Fibroblast of lung (primary cell): ENCODE data around the gene SEC16A. TPM values are rescaled to one million over a fixed set of nuclear protein-coding genes. Genes with fewer than 3 reads are reported as not detected.
A peak's percentile ranks its signal among the peaks of the same experiment; 100 is the strongest.

Source experiments
- DNase-seq, 2 donors: peaks; one replicate each; pipeline versions ENCODE4 v3.0.0 to v3.0.0-alpha.2; 2010; ENCODE audit warnings: low read depth in 2 of 2
- H2AFZ ChIP-seq: 2 replicates; pipeline ENCODE4 v1.5.1; 2012; ENCODE audit warnings: low read length, control low read depth, inconsistent platforms
- H3K27ac ChIP-seq: 2 replicates; pipeline ENCODE4 v1.5.1; 2011; ENCODE audit warnings: low read length, control low read depth; ENCODE audit not compliant: insufficient read depth
- H3K27me3 ChIP-seq: 2 replicates; pipeline ENCODE4 v1.5.1; 2011; ENCODE audit warnings: mild to moderate bottlenecking, low read length; ENCODE audit not compliant: control insufficient read depth, insufficient read depth
- H3K36me3 ChIP-seq: 2 replicates; pipeline ENCODE4 v1.5.1; 2011; ENCODE audit warnings: low read length; ENCODE audit not compliant: control insufficient read depth, insufficient read depth
- H3K4me1 ChIP-seq: 2 replicates; pipeline ENCODE4 v1.5.1; 2011; ENCODE audit warnings: low read length; ENCODE audit not compliant: control insufficient read depth, insufficient read depth; ENCODE audit errors: extremely low read depth
- H3K4me2 ChIP-seq: 2 replicates; pipeline ENCODE4 v1.5.1; 2011; ENCODE audit warnings: low read length, control low read depth; ENCODE audit not compliant: insufficient read depth; ENCODE audit errors: extremely low read depth
- H3K4me3 ChIP-seq, 4 experiments: fragments of 200-600 bp in 1 of 4; sonication (generic) in 1 of 4; replicated peaks in 1 of 4; 2 replicates each; pipeline ENCODE4 v1.5.1; 2011 to 2016; ENCODE audit warnings: low read length in 4 of 4, low read depth in 3 of 4, mild to moderate bottlenecking in 3 of 4, control low read depth in 2 of 4, inconsistent platforms in 1 of 4, mixed read lengths in 1 of 4; ENCODE audit not compliant: insufficient read depth in 1 of 4; ENCODE audit errors: control extremely low read depth in 1 of 4
- H3K79me2 ChIP-seq: 2 replicates; pipeline ENCODE4 v1.5.1; 2012; ENCODE audit warnings: mild to moderate bottlenecking, low read length, inconsistent platforms; ENCODE audit not compliant: control insufficient read depth, insufficient read depth
- H3K9ac ChIP-seq: 2 replicates; pipeline ENCODE4 v1.5.1; 2011; ENCODE audit warnings: mild to moderate bottlenecking, low read length, control low read depth; ENCODE audit not compliant: insufficient read depth
- H3K9me3 ChIP-seq: 2 replicates; pipeline ENCODE4 v1.5.1; 2012; ENCODE audit warnings: low read depth, low read length; ENCODE audit not compliant: control insufficient read depth, insufficient read depth
- H4K20me1 ChIP-seq: 2 replicates; pipeline ENCODE4 v1.5.1; 2011; ENCODE audit warnings: low read length; ENCODE audit not compliant: control insufficient read depth, insufficient read depth; ENCODE audit errors: extremely low read depth
- CTCF ChIP-seq, 2 donors: IDR thresholded peaks in 1 of 2; conservative IDR thresholded peaks in 1 of 2; 1 replicate in 1 of 2; 2 replicates in 1 of 2; pipeline ENCODE4 v1.5.1; 2011 to 2012; ENCODE audit warnings: low read length in 2 of 2, control low read depth in 1 of 2, inconsistent platforms in 1 of 2, low read depth in 1 of 2, mild to moderate bottlenecking in 1 of 2
- EZH2 ChIP-seq: IDR thresholded peaks from 2 replicates; pipeline ENCODE4 v1.5.1; 2012; ENCODE audit warnings: low read length, control low read depth, mild to moderate bottlenecking; ENCODE audit errors: missing control alignments
- polyA plus RNA-seq, 2 donors: library from polyadenylated mRNA; depleted of rRNA in 1 of 2; stranded (reverse) in 1 of 2; unstranded in 1 of 2; fragments of >200 nt; gene quantifications; 2 replicates each; pipeline ENCODE4 v1.2.1, GENCODE V29; 2011 to 2012; ENCODE audit warnings: missing spikeins in 1 of 2
- total RNA-seq: library from RNA; depleted of rRNA; stranded (reverse); fragments of >200 nt; gene quantifications from 2 replicates; pipeline ENCODE4 v1.2.1, GENCODE V29; 2014

The SEC16A gene
- total and polyA plus RNA-seq, 2 donors (not counting 1 experiment from before 2014, with no cell fraction given): 17.8 to 23.9 TPM

- Histone ChIP-seq H2AFZ (no peak overlapping the region), H3K4me2 (no peak overlapping the region), H3K9ac (no peak overlapping the region), H3K36me3 (peaks cover 43% of the 10 kb centered on the region), H3K79me2 (peaks cover 21% of the 10 kb centered on the region), H3K4me3 (no peak overlapping the region), H3K27me3 (no peaks in the 10 kb centered on the region), H3K9me3 (no peaks in the 10 kb centered on the region), H3K4me1 (peaks cover 7% of the 10 kb centered on the region), H3K27ac (no peak overlapping the region), H4K20me1 (no peaks in the 10 kb centered on the region)
- TF ChIP-seq EZH2: no peak
- no peak for TF ChIP-seq CTCF (conservative IDR thresholded peaks at IDR 0.05 in 1 of 2, IDR thresholded peaks at IDR 0.05 in 1 of 2; ENCODE audit: low read depth in 1 of 2, low read length in 2 of 2)
- DNase-seq: peak in 1 of 2 donors; percentile 11
Measured at GRCh38 chr9:136416427-136416826, 66.4 kb downstream of the SEC16A start.

GRCh38 chr9:136412962-136413361 is 69.9 kb downstream of the SEC16A start:
- Histone ChIP-seq H3K4me2 (no peak overlapping the region), H3K9me3 (no peaks in the 10 kb centered on the region), H3K36me3 (peaks cover 29% of the 10 kb centered on the region), H3K4me1 (peaks cover 11% of the 10 kb centered on the region), H2AFZ (no peak overlapping the region), H3K27me3 (no peaks in the 10 kb centered on the region), H3K9ac (no peak overlapping the region), H3K4me3 (no peak overlapping the region), H4K20me1 (no peaks in the 10 kb centered on the region), H3K79me2 (peaks cover 43% of the 10 kb centered on the region), H3K27ac (no peak overlapping the region)
- TF ChIP-seq EZH2 (no peak), CTCF (conservative IDR thresholded peaks at IDR 0.05 in 1 of 2, IDR thresholded peaks at IDR 0.05 in 1 of 2; ENCODE audit: low read depth in 1 of 2, low read length in 2 of 2) (no peak)
- DNase-seq: peak in 1 of 2 donors; percentile 31

- H3K4me1 ChIP-seq: peaks cover 11% of the 10 kb centered on the region
- peaks cover 43% of the 10 kb centered on the region for H3K79me2 ChIP-seq
- no peaks in the 10 kb centered on the region for H3K27me3 ChIP-seq
- no peaks in the 10 kb centered on the region for H4K20me1 ChIP-seq
- H3K27ac ChIP-seq: peak overlapping the region; percentile 96
- H3K9me3 ChIP-seq: no peaks in the 10 kb centered on the region
- TF ChIP-seq CTCF (conservative IDR thresholded peaks at IDR 0.05 in 1 of 2, IDR thresholded peaks at IDR 0.05 in 1 of 2; ENCODE audit: low read depth in 1 of 2, low read length in 2 of 2) (no peak), EZH2 (no peak)
- peaks cover 28% of the 10 kb centered on the region for H3K36me3 ChIP-seq
- H3K9ac ChIP-seq: peak overlapping the region; percentile 95
- DNase-seq: no peak
- no peak overlapping the region for H2AFZ ChIP-seq
- H3K4me3 ChIP-seq: peak overlapping the region; percentile 79 to 99 (median 98)
- H3K4me2 ChIP-seq: peak overlapping the region; percentile 93
Measured at GRCh38 chr9:136411378-136411777, 71.5 kb downstream of the SEC16A start.
